MCF 10A (cell line): Measurements from ENCODE around the gene RELCH. TPM values are rescaled to one million over a fixed set of nuclear protein-coding genes. Genes with fewer than 3 reads are reported as not detected.

Experiments used
- BruUV-seq: library from RNA; stranded (reverse); fragments of 400-500 nt; replicated peaks from 2 replicates; lab custom pipeline; 2021; lab: Mats Ljungman, UMichigan
- CTCF ChIA-PET: fragments of 300-600 bp; sonication (Branson Sonifier 250); formaldehyde crosslinking; extraction: SDS; loops from one replicate; lab custom pipeline; 2021; ENCODE audit warnings: antibody characterized with exemption, inconsistent platforms; lab: Yijun Ruan, JAX
- POLR2A ChIA-PET: fragments of 300-600, 350-650 bp; sonication (Branson Sonifier 250); formaldehyde crosslinking; extraction: SDS; loops from one replicate; lab custom pipeline; 2020; ENCODE audit warnings: antibody characterized with exemption, inconsistent platforms; lab: Yijun Ruan, JAX
- DNase-seq: peaks from one replicate; pipeline ENCODE4 v3.0.0-alpha.2; 2018; ENCODE audit not compliant: unreplicated experiment
- H3K27ac Mint-ChIP-seq: one replicate; pipeline ENCODE4 v1.8.0; 2022; ENCODE audit warnings: mild to moderate bottlenecking, low read depth, mixed read lengths; ENCODE audit not compliant: unreplicated experiment
- H3K27me3 Mint-ChIP-seq: one replicate; pipeline ENCODE4 v1.8.0; 2022; ENCODE audit warnings: mixed read lengths; ENCODE audit not compliant: insufficient read depth, unreplicated experiment
- H3K36me3 Mint-ChIP-seq: one replicate; pipeline ENCODE4 v1.8.0; 2022; ENCODE audit warnings: mild to moderate bottlenecking, moderate library complexity, mixed read lengths; ENCODE audit not compliant: insufficient read depth, unreplicated experiment
- H3K4me1 Mint-ChIP-seq: one replicate; pipeline ENCODE4 v1.8.0; 2022; ENCODE audit warnings: mixed read lengths; ENCODE audit not compliant: insufficient read depth, unreplicated experiment
- H3K4me3 Mint-ChIP-seq: one replicate; pipeline ENCODE4 v1.8.0; 2022; ENCODE audit warnings: mild to moderate bottlenecking, moderate library complexity, mixed read lengths; ENCODE audit not compliant: unreplicated experiment
- H3K9me3 Mint-ChIP-seq: one replicate; pipeline ENCODE4 v1.8.0; 2022; ENCODE audit warnings: mixed read lengths; ENCODE audit not compliant: unreplicated experiment
- CTCF ChIP-seq: fragments of 200-600 bp; IDR thresholded peaks from one replicate; pipeline ENCODE4 v1.8.0; 2022; ENCODE audit warnings: antibody characterized with exemption, mild to moderate bottlenecking; ENCODE audit not compliant: unreplicated experiment
- intact Hi-C: fragments of 100-400 bp; cut with micrococcal nuclease; formaldehyde crosslinking; loops from 2 replicates; pipeline ENCODE4 v1.14.1; 2022
- total RNA-seq: library from RNA; stranded (reverse); gene quantifications from 2 replicates; pipeline ENCODE4 v1.2.3, GENCODE V29; 2022

The RELCH gene
- total RNA-seq, 1 experiment from 2014 or later, result 24.7 TPM

- ChIA-PET POLR2A (interaction anchor here (2.6 kb wide), 1 partner anchor 37 kb away, joined by 9 read pairs; the partner anchor contains the start of genes PIGN and RELCH), CTCF (interaction anchor here (0.7 kb wide), 1 partner anchor 361 kb away, joined by 4 read pairs; no protein-coding TSS in a partner anchor)
- Mint-ChIP-seq H3K27me3 (no peaks in the 10 kb centered on the region), H3K36me3 (peaks cover 22% of the 10 kb centered on the region), H3K4me3 (no peak overlapping the region), H3K9me3 (peaks cover 13% of the 10 kb centered on the region), H3K27ac (no peak overlapping the region), H3K4me1 (no peaks in the 10 kb centered on the region)
- no peak for TF ChIP-seq CTCF
- no peak for DNase-seq
- intact Hi-C loops, result no loop called here
- BruUV-seq, result no TSS peak
Observed at GRCh38 chr18:62224229-62224628, 37.2 kb downstream of the RELCH start.

- no peaks in the 10 kb centered on the region for H3K27me3 Mint-ChIP-seq
- no peak overlapping the region for H3K27ac Mint-ChIP-seq
- H3K4me1 Mint-ChIP-seq, result no peaks in the 10 kb centered on the region
- no peak overlapping the region for H3K4me3 Mint-ChIP-seq
- DNase-seq, result no peak
- CTCF ChIA-PET, result interaction anchor here (0.9 to 1.8 kb wide), 4 partner anchors 15 to 43 kb away, joined by 3 to 11 read pairs (median 4); no protein-coding TSS in a partner anchor
- H3K36me3 Mint-ChIP-seq, result peaks cover 33% of the 10 kb centered on the region
- BruUV-seq, result no TSS peak
- peaks cover 13% of the 10 kb centered on the region for H3K9me3 Mint-ChIP-seq
- POLR2A ChIA-PET, result interaction anchor here (0.6 to 2.6 kb wide), 3 partner anchors 11 to 1093 kb away, joined by 3 to 9 read pairs (median 4); partner anchors contain the start of genes PIGN and RELCH
- no peak for TF ChIP-seq CTCF
- intact Hi-C loops, result no loop called here
Observed at GRCh38 chr18:62226047-62226446, 39.0 kb downstream of the RELCH start.

GRCh38 chr18:62236252-62236651 lies 49.2 kb downstream of the RELCH start:
- intact Hi-C loops, result no loop called here
- no peak overlapping the region for H3K4me3 Mint-ChIP-seq
- ChIA-PET CTCF (no interaction called here), POLR2A (interaction anchor here (0.7 kb wide), 1 partner anchor 9 kb away, joined by 3 read pairs; no protein-coding TSS in a partner anchor)
- BruUV-seq, result no TSS peak
- H3K4me1 Mint-ChIP-seq, result no peaks in the 10 kb centered on the region
- TF ChIP-seq CTCF, result no peak
- no peak for DNase-seq
- H3K36me3 Mint-ChIP-seq, result peaks cover 21% of the 10 kb centered on the region
- no peaks in the 10 kb centered on the region for H3K27me3 Mint-ChIP-seq
- H3K9me3 Mint-ChIP-seq, result peaks cover 10% of the 10 kb centered on the region
- H3K27ac Mint-ChIP-seq, result no peak overlapping the region

GRCh38 chr18:62239475-62239874 lies 52.4 kb downstream of the RELCH start:
- H3K27ac Mint-ChIP-seq, result no peak overlapping the region
- BruUV-seq, result no TSS peak
- POLR2A ChIA-PET, result interaction anchor here (1.9 kb wide), 1 partner anchor 53 kb away, joined by 6 read pairs; the partner anchor contains the start of genes PIGN and RELCH

More at GRCh38 chr18:62239475-62239874, 52.4 kb downstream of the RELCH start:
- CTCF ChIA-PET, result interaction anchor here (0.6 kb wide), 1 partner anchor 1735 kb away, joined by 3 read pairs; no protein-coding TSS in a partner anchor
- H3K36me3 Mint-ChIP-seq, result peaks cover 8% of the 10 kb centered on the region
- no peak overlapping the region for H3K4me3 Mint-ChIP-seq
- TF ChIP-seq CTCF, result no peak
- H3K9me3 Mint-ChIP-seq, result peaks cover 10% of the 10 kb centered on the region
- intact Hi-C loops, result no loop called here
- H3K27me3 Mint-ChIP-seq, result no peaks in the 10 kb centered on the region
- DNase-seq, result no peak
- peaks cover 5% of the 10 kb centered on the region for H3K4me1 Mint-ChIP-seq
